ENCODE measurements around the gene CALN1.

CALN1 gene

DNA sequence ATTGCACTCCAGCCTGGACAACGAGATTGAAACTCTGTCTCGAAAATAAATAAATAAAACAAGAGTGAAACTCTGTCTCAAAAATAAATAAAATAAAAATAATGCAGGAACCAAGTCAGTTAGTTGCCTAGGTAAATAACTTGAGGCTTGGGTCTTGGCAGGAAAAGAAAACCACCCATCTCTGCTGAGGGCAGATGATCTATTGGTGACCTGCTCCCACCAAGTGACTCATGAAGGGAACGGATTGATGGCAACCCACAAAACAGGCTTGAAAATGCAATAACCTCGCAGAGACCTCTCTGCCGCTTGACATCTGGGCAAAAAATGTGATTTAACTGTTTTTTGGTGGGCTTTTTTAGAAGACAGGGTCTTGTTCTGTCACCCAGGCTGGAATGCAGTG lies 86.6 kb downstream of the CALN1 start:
- no peak for DNase-seq (ENCODE audit: low spot score)

DNA sequence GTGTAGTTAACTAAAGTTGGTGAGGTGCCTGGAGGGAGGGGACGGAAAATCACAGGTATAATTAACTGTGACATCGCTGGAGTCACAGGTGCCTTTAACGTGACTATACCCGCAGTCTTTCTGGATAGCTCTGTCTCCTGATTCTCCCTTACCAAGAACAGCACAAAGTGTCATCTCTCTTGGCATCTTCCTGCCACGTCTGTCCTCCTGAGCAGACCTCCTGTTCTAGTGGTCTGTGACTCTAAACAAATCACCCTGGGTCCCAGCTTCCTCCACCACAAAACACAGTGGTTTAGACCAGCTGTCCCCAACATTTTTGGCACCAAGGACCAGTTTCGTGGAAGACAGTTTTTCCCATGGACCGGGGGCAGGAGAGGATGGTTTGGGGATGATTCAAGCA lies 90.5 kb downstream of the CALN1 start:
- DNase-seq (ENCODE audit: low spot score) = no peak

DNA sequence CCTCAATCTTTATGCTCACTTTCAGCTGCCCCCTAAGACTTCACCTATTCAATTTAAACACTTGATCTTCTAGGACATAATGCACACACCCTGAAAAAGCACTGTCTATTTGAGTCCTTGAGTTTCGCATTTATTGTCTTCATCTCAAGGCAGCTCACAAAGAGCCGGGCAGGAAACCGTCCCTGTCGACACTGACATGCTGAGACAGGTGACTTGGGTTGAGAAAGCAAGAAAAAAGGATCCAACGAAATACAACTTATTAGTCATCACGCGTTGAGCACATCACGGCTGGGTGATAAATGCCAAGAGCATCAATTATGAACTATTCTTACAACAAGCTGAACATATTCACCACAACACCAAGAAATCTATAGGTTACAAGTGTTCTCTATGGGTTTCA lies 91.1 kb downstream of the CALN1 start:
- no peak for DNase-seq (ENCODE audit: low spot score)

DNA sequence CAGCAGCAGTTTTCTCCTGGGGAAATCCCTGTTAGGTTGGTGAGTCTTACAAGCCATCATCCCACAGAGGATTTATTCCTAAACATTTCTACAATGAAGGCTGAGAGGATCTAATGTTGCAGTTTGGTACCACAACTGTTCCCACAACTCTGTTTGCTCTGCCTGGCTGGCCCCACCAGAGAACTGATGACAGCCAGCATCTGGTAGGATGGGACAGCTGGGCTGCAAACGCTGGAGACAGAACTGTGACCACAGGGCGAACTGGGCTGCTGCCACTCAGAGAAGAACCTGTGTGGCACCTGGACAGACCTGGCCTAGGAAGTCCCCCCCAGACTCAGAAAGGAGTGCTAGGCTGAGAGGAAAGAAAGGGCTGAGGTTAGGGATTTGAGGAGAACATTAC lies 94.8 kb downstream of the CALN1 start:
- DNase-seq (ENCODE audit: low spot score) = no peak

DNA sequence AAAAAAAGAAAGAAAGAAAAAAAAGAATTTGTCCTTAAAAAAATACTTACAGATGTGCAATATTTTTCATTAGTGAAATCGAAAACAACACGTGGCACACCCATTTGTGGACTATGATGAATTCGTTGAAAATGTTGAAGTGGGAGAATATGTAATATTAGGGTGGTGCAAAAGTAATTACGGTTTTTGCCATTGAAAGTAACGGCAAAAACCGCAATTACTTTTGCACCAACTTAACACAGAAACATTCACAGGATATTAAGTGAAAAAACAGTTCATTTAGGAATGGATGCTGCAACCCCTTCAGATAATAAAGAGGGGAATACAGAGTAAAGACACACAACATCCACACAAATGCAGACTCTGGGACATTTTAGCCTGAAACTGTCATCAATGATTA lies 96.0 kb downstream of the CALN1 start:
- DNase-seq (ENCODE audit: low spot score) = no peak

DNA sequence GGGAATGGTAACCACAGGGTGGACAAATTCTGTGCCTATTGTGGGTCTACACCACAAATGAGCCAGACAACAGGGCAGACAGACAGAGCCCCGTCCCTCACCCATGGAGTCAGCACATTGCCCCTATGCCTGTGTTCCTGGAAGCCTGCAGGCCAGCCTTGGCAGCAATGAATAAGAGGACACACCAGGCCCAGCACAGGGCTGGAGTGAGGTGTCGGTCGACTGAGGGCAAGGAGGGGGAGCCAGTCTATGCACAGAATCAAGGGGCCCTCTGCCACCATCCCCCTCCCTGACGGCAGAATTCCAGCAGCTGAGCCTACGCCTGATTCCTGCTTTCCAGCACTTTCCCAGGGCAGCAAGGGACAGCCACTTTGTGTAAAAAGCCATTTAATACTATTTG lies 98.2 kb downstream of the CALN1 start:
- no peak for DNase-seq (ENCODE audit: low spot score)

DNA sequence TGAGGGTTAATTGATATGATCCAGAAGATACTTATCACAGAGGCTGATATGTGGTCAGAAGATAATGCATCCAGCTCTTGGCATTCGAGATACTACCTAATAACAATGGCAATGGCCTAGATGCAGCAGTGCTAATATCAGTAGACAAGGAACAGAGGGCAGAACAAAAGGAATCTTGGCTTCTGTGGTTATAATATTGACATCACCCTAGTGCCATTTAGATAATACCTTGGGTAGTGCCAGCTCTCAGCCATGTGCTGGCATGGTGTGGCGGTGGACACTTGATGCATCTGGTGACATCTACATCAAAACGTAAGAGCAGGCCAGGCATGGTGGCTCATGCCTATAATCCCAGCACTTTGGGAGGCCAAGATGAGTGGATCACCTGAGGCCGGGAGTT lies 101.8 kb downstream of the CALN1 start:
- no peak for DNase-seq (ENCODE audit: low spot score)

DNA sequence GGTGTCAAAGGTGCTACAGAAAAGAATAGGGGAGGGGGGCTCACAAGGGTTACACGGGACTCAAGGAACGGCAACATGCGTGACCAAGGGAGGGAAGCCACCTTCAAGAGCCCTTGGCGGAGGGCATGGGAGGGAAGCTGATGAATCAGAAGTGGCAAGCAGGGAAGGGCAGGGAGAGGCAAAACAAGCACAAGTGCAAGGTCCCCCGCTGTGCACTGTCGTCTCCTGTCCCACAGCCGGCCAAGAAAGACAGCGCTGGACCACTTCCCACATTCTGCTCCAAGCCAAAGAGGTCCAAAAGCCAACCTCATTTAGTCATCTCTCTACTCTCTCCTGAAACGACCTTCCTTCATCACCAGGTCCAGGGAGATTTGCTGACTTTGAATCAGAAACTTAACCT lies 102.7 kb downstream of the CALN1 start:
- DNase-seq (ENCODE audit: low spot score) = no peak

DNA sequence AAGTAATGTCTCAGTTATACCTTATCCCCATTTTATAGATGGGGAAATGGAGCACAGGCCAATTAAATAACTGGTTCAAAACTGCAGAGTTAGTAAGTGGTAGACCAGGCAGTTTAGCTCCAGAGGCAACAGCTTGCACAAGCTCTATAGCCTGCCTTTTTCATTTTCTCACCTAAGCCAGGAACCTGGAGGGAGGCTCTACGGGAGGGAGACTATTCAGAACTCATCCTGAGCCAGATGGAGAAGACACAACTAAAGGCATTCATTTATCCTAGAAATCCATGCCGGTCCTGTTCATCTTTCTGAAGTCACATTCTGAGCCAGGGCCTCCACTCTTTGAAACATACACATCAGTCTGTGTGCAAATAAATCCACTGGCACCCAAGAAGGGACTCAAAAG lies 103.2 kb downstream of the CALN1 start:
- DNase-seq (ENCODE audit: low spot score) = no peak

DNA sequence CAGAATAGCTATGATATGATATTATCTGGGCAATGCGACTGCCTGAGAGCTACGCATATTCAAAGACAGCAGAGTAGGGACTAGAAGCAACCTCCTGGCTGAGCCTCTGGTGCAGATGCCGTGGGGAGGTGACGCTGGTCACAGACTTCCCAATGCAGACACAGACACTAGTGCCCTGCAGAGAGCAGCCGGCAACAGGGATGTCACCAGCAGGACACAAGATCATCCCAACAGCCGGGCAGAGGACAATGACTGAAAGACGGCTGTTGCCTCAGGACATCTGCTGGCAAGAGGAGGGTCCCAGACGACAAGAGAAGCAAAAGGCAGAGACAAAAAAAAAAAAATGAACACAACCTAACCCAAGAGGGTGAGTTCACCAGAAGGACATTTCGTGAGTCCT lies 104.6 kb downstream of the CALN1 start:
- DNase-seq (ENCODE audit: low spot score) = no peak

DNA sequence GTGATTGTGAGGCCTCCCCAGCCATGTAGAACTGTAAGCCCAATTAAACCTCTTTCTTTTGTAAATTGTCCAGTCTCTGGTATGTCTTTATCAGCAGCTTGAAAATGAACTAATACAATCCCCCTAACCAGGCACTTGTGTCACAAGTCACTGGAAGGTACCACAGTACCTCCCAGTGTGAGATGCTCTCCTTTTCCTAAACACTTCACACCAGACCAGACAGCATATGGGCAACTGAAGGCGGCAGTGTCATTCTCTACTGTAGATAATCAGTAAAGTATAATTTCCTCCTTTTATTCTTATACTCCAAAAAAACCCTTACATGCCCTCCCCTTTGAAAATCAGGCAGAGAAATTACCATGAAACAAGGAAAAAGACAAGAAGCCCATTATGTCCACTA lies 113.2 kb downstream of the CALN1 start:
- no peak for DNase-seq (ENCODE audit: low spot score)

DNA sequence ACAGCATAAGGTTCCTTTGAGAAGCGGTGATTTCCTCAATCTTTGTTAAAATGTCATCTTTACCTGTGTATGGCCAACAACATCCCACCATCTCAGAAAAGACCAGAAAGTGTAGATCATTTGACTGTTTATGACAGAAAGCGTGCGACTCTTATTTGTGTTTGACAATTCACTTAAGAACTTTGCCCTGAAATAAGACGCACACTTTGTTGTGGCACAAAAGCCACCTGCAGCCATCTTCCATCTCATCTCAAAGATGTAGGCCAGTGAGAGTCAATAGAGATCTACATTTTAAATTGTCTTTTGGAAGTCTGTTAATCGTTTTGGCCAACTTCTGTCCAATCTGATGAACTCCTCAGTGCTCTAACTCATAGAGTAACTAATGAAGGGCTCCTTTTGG lies 114.0 kb downstream of the CALN1 start:
- DNase-seq (ENCODE audit: low spot score) = no peak

DNA sequence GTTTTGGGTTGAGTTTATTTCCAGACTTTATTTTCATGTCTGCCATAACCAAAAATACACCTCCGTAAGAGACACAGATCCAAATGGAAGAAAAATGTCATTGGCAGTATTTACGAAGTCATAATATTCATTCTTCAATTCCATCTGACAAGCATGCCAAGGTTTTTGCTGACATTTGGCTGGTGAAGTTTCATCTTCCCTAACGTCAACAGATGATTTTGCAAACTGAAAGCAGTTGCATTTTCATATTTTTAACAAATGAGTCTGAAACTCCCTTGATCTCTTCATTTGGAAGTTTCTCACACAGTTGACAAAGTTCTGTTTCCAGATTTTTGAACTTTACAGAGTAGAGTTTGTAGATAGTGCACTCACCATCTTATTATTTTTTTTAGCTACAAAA lies 114.5 kb downstream of the CALN1 start:
- no peak for DNase-seq (ENCODE audit: low spot score)

DNA sequence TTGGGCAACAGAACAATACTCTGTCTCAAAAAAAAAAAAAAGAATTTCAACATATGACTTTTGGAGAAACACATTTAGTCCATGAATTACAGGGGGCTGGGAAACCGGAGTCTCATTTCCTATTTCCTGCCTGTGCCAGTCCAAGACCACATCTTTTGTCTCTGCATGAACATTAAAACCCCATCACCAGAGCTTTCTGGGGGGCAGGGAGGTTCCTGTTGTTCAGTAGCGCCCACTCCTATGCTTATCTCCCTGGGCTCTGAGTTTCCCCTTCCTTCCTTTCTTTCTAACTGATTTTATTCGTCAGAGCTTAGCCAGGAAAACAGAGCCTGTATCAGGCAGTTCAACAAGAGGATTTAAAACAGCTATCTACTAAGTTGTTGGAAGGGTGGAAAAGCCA lies 119.3 kb downstream of the CALN1 start:
- DNase-seq (ENCODE audit: low spot score) = no peak

DNA sequence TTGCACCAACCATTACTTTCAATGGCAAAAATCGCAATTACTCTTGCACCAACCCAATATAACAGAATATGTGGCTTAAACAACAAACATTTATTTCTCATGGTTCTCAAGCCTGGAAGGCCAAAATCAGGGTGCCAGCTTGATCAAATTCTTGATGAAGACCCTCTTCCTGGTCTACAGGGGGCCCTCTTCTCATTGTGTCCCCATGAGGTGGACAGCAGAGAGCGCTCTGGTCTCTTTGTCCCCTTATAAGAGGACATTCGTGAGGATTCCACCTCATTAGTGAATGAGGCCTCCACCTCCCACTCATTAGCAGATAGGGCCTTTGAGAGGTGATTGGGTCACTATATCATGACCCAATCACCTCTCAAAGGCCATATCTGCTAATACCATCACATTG lies 120.0 kb downstream of the CALN1 start:
- DNase-seq (ENCODE audit: low spot score) = no peak

DNA sequence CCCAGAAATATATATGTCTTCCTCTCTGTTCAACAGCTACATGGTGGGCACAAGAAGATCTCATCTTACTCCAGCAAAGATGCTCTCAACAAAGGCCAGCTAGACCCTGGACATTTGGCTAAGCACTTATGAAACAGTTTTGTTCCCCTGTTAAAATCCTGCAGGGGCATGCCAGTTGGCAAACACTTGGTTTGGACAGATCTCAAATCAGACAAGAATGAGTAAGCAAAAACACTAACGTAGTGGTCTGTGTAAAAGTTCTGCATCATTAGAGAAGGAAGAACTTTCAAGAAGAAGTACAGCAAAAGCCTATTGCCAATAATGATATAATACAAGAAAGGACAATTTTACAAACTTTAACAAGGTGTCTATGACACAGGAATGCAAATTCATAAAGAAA lies 125.6 kb downstream of the CALN1 start:
- no peak for DNase-seq (ENCODE audit: low spot score)

DNA sequence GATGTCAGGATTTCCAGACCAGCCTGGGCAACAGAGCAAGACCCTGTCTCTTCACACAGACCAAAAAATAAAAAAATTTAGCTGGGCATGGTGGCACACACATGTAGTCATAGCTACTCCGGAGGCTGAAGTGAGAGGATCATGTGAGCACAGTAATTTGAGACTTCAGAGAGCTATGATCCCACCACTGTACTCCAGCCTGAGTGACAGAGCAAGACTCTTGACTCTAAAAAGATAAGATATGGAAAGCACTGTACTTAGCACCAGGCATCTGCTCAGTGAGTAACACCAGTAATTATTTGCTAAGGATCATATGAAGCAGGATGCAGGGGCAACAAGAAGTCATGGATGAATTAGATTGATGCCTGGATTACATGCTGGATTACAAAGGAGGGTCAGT lies 128.8 kb downstream of the CALN1 start:
- no peak for DNase-seq (ENCODE audit: low spot score)

DNA sequence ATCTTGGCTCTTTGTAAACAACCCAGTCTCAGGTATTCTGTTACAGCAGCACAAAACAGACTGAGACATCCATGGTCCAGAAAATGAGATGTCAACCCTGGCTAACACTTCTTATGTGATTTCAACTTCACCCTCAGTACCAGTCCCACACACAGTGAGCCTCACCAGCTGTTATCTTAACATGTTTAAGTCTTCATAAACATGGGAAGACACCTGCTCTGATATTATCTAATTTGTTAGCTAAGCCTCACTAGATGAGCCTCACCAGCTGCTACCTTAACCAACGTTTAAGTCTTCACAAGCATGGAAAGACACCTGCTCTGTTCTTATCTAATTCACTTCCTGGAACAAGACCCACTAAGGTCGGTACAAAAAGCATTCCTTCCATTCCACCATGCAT lies 130.8 kb downstream of the CALN1 start:
- DNase-seq (ENCODE audit: low spot score) = no peak

DNA sequence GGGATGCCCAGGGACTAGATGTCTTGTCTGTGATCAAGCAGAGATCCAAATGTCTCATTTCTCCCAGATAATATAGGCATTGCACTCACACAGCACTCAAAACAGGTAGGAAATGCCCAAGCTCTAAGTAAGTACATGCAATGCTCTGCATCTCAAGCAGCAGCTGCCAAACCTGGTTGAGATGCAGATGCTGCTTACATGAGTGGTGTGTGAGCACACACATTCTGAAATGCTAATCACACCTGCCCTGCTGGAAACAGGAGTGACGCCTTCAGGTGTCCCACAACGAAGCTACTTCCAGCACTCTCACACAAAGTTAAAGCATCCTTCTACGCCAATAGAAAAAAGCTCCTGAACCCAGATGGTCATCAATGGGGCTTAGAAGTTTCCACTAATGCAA lies 132.9 kb downstream of the CALN1 start:
- no peak for DNase-seq (ENCODE audit: low spot score)

DNA sequence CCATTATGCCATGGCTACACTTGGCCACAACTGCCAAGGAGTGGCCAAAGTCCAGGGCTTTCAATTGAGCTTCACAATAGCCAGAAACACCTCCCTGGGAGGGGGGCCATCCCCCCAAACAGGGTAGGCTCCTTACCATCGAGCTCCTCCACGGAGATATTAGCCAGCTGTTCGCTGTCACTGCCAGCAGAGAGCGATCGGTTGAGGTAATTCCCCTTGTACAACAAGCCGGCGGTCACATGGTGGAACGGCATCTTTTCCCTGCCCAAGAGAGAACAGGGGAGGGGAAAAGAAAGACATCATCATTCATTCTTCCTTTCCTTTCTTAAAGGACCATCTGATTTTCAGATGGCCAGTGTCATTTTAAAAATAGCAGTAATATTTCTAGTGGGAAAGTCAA lies 133.6 kb downstream of the CALN1 start:
- DNase-seq (ENCODE audit: low spot score) = no peak

DNA sequence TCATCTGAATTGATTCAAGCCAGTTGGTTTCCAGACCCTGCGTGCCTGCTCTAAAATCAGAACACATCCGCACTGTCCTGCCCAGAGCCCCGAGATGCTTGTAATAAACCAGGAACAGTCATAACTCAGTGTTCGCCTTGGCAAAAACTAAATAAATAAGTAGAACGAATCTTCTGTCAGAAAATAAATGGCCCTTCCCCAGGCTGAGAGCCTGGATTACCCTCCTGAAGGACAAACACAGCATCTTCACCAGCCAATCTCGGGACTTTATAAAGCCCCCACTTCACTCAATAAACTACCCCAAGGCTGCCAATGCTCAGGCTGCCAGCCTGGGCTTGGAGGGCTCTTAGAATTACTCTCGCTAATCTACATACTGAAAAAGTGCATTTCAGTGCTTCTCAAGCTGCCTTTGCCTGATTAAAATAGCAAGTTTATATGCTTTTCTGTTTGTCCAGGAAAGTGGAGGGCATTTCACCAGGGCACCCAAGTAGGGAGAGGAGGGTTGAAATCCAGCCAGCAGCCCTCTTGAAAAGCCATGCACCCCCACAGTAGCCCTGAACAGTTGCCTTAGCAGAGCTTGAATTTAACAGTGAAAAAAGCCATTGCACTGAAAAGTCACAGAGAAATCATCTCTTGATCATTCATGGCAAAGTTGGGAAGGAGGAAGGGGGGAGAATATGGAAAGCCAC lies 136.6 kb downstream of the CALN1 start:
- DNase-seq (ENCODE audit: low spot score) = no peak

DNA sequence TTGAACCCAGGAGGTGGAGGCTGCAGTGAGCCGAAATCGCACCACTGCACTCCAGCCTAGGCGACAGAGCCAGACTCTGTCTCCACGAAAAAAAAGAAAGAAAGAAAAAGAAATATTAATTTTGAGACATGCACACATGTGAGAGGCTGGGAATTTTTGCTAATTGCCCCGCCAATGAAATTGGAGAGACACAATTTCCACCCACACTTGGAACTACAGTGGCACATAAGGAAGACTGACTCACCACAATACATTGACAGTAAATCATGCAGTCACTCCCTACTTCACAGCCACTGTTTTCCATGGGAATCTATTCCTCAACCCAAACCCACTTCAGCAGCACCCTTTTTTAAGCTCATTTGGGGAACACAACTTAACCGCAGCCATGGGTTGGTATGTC lies 139.7 kb downstream of the CALN1 start:
- no peak for DNase-seq (ENCODE audit: low spot score)

DNA sequence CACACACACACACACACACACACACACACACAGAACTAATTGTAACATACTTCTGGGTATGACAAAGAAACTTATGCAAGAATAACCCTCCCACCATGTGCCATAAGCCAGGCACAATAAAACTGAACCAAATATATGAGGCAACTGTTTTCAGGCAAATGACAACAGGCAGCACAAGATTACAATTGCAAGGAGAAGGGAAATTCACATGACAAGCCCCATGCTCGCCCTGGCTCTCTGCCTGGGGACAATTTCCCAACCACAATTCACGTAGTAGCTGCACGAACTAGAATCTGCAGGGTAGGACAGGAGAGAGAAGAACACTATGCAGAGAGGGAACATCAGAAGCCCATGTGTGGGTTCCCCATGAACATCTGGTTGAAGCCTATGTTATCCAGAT lies 143.3 kb downstream of the CALN1 start:
- no peak for DNase-seq (ENCODE audit: low spot score)

DNA sequence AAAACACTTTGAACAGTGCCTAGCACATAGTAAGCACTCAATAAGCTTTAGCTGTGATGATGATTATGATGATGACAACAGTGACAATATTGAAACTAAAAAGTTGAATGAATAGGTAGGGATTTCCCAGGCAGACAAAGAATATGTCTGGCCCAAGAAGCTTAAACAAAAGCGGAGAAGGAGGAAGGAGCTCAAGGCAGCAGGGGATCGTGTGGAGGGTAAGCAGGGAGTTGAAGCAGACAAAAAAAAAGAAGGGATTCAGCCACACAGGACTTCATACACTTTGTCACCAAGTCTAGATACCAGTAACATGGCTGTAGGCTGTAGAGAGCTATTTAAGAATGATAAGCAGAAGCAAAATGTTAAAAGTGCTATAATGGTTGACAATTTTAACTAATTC lies 144.0 kb downstream of the CALN1 start:
- no peak for DNase-seq (ENCODE audit: low spot score)

DNA sequence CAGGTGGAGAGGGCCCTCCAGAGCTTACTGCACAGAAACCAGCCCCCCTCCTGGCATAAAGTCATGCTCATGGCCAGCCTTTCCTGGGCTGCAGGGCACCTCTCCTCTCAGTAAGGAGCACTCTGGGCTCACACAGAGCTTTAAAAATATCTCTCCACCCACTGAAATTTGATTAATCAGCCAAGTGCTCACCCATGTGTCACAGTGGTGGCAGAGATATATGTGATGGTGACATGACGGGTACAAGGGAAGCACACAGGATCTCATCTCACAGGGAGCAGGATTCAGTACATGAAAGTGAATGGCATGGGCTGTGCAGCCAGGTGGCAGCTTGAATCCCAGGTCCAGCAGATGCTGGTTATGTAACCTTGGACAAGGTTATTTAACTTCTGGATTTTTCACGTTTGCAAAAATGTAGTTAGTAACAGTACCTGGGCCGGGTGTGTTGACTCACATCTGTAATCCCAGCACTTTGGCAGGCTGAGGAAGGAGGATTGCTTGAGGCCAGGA lies 144.8 kb downstream of the CALN1 start:
- DNase-seq (ENCODE audit: low spot score) = no peak

Data from iPS-NIHi11 (cell line).